Left lung (tissue), 10 donors: ENCODE data around the gene PYROXD2. TPM values are rescaled to one million over a fixed set of nuclear protein-coding genes. Genes with fewer than 3 reads are reported as not detected.

Experiments used
- ATAC-seq: fragments of 200-7000 bp; cut with Tn5 transposase; one replicate; pipeline ENCODE4 v1.9.1; 2020; ENCODE audit warnings: moderate library complexity
- DNase-seq, 4 donors: peaks; one replicate each; pipeline ENCODE4 v3.0.0-alpha.2; 2013 to 2020
- H3K27ac ChIP-seq, 2 donors: fragments of 200-600 bp; sonication (generic) in 1 of 2; one replicate each; pipeline versions ENCODE4 v1.5.0 to v1.8.0; 2020 to 2021
- H3K27me3 ChIP-seq, 2 donors: fragments of 200-600 bp; sonication (generic) in 1 of 2; one replicate each; pipeline versions ENCODE4 v1.5.0 to v1.8.0; 2020 to 2021
- H3K36me3 ChIP-seq, 2 donors: fragments of 200-600 bp; sonication (generic) in 1 of 2; one replicate each; pipeline versions ENCODE4 v1.5.0 to v1.8.0; 2020 to 2021
- H3K4me1 ChIP-seq, 2 donors: fragments of 200-600 bp; one replicate each; pipeline ENCODE4 v1.8.0; 2021
- H3K4me3 ChIP-seq, 2 donors: fragments of 200-600 bp; sonication (generic) in 1 of 2; one replicate each; pipeline versions ENCODE4 v1.5.0 to v1.8.0; 2020 to 2021; ENCODE audit warnings: mild to moderate bottlenecking in 1 of 2
- H3K9me3 ChIP-seq, 2 donors: fragments of 200-600 bp; sonication (generic) in 1 of 2; one replicate each; pipeline versions ENCODE4 v1.5.0 to v1.8.0; 2020 to 2021
- CTCF ChIP-seq, 2 donors: fragments of 200-600 bp; sonication (generic) in 1 of 2; IDR thresholded peaks; one replicate each; pipeline versions ENCODE4 v1.5.0 to v1.8.0; 2021; ENCODE audit warnings: antibody characterized with exemption in 2 of 2
- intact Hi-C, 2 donors: fragments of 100-400 bp; cut with DNase I; formaldehyde crosslinking; loops; one replicate each; pipeline versions ENCODE4 v1.11.2 to v1.14.2; 2022
- polyA plus RNA-seq, 6 donors: library from polyadenylated mRNA; unstranded; fragments of 120-200 nt; gene quantifications; one replicate each; pipeline ENCODE4 v1.2.1, GENCODE V29; 2013; ENCODE audit not compliant: insufficient read length in 6 of 6
- total RNA-seq, 2 donors: library from RNA; stranded (reverse); fragmentation: NEBNext Ultra II Directional; extraction: Animal tissue kit (Norgen Biotek cat#: 25700); gene quantifications; one replicate each; pipeline ENCODE4 v1.2.1, GENCODE V29; 2021
- donor health status: DM: no; HTN: yes; CAD: no.
- donor health status: DM: no; HTN: no; CAD: no.

The PYROXD2 gene
- total and polyA plus RNA-seq, 8 donors, result 8.2 to 48.2 (median 38.3) TPM

- Histone ChIP-seq H3K4me3 (no peak overlapping the region), H3K36me3 (peaks cover 0 to 4% of the 10 kb centered on the region in 2 donors), H3K27me3 (no peaks in the 10 kb centered on the region), H3K9me3 (peaks cover 0 to 3% of the 10 kb centered on the region in 2 donors), H3K4me1 (no peaks in the 10 kb centered on the region), H3K27ac (no peak overlapping the region)
- DNase-seq (no peak), ATAC-seq (no peak)
- no peak for TF ChIP-seq CTCF (IDR thresholded peaks at IDR 0.05)
- intact Hi-C loops, result no loop called here
These were observed 36.3 kb downstream of the PYROXD2 start for GRCh38 chr10:98378722-98379121.

GRCh38 chr10:98377536-98377935 lies 37.4 kb downstream of the PYROXD2 start:
- ATAC-seq, result no peak

GRCh38 chr10:98377001-98377400 lies 38.0 kb downstream of the PYROXD2 start:
- Histone ChIP-seq H3K9me3 (peaks cover 0 to 3% of the 10 kb centered on the region in 2 donors), H3K27me3 (no peaks in the 10 kb centered on the region), H3K27ac (no peak overlapping the region), H3K4me3 (no peak overlapping the region), H3K36me3 (no peaks in the 10 kb centered on the region), H3K4me1 (no peaks in the 10 kb centered on the region)
- ATAC-seq (no peak), DNase-seq (no peak)
- intact Hi-C loops, result no loop called here
- no peak for TF ChIP-seq CTCF (IDR thresholded peaks at IDR 0.05)

More at GRCh38 chr10:98377536-98377935, 37.4 kb downstream of the PYROXD2 start:
- intact Hi-C loops, result no loop called here
- no peak for DNase-seq
- Histone ChIP-seq H3K27ac (no peak overlapping the region), H3K9me3 (peaks cover 0 to 3% of the 10 kb centered on the region in 2 donors), H3K4me1 (no peaks in the 10 kb centered on the region), H3K27me3 (no peaks in the 10 kb centered on the region), H3K36me3 (peaks cover 0 to under 1% of the 10 kb centered on the region in 2 donors), H3K4me3 (no peak overlapping the region)
- no peak for TF ChIP-seq CTCF (IDR thresholded peaks at IDR 0.05)

GRCh38 chr10:98376485-98376884 lies 38.5 kb downstream of the PYROXD2 start:
- Histone ChIP-seq H3K4me3 (no peak overlapping the region), H3K36me3 (no peaks in the 10 kb centered on the region), H3K4me1 (peaks cover 0 to under 1% of the 10 kb centered on the region in 2 donors), H3K9me3 (peaks cover 0 to 3% of the 10 kb centered on the region in 2 donors), H3K27me3 (no peaks in the 10 kb centered on the region), H3K27ac (no peak overlapping the region)
- no peak for TF ChIP-seq CTCF (IDR thresholded peaks at IDR 0.05)
- intact Hi-C loops, result no loop called here
- ATAC-seq (no peak), DNase-seq (no peak)

- H3K9me3 ChIP-seq, result peaks cover 0 to 3% of the 10 kb centered on the region in 2 donors
- H3K4me3 ChIP-seq, result no peak overlapping the region
- TF ChIP-seq CTCF (IDR thresholded peaks at IDR 0.05), result no peak
- H3K36me3 ChIP-seq, result no peaks in the 10 kb centered on the region
- DNase-seq (no peak), ATAC-seq (peak; percentile 62)
- peaks cover 0 to 3% of the 10 kb centered on the region in 2 donors for H3K4me1 ChIP-seq
- no peak overlapping the region for H3K27ac ChIP-seq
- no peaks in the 10 kb centered on the region for H3K27me3 ChIP-seq
- intact Hi-C loops, result no loop called here
These were observed 40.6 kb downstream of the PYROXD2 start for GRCh38 chr10:98374217-98374985.
